Measurements from ENCODE around the gene PLCL1.

PLCL1 gene

DNA sequence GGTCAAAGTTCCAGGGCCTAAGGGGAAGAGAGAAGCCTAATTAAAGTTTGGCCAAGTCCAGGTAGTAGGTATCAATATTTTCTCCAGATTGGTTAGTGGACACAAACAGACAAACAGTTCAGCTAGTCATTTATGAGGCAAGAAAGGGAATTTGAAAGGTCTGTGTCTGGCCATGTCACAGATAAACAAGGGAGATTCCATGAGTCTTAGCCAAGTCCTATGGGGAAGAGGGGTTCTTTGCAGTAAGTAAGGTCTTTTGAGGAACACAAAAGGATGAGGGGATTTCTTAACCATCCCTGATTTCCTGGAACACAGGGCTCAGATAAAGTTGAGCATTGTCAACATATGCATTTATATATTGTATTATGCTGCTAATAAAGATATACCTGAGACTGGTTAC, 310.8 kb downstream of the PLCL1 start:
- no peaks in the 10 kb centered on the region for H3K9me3 Mint-ChIP-seq
- H3K4me1 Mint-ChIP-seq (ENCODE audit: low read depth) = peaks cover 5% of the 10 kb centered on the region
- no peaks in the 10 kb centered on the region for H3K27me3 Mint-ChIP-seq
- no peak overlapping the region for H3K4me3 Mint-ChIP-seq
- H3K36me3 Mint-ChIP-seq (ENCODE audit: low read depth) = peaks cover 1% of the 10 kb centered on the region
- DNase-seq = no peak
- no peak overlapping the region for H3K27ac Mint-ChIP-seq

DNA sequence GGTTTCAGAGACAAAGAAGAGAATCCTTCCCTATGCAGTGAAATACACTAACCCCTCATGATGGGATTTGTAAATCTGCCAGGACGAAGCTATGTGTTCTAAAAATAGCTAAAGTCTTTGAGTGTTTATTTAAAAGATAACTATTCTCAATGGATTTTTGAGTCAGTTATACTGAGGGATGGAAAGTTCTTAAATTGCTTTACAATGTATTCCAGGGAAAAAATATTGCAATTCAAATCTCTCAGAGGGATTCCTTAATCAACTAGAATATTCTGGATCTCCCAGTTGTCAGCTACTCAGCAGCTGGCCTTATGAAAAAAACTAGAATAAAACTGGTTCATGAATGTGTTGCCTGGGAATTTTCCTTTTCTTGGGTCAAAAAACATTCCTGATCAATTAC, 312.4 kb downstream of the PLCL1 start:
- DNase-seq = no peak
- Mint-ChIP-seq H3K27me3 (no peaks in the 10 kb centered on the region), H3K9me3 (no peaks in the 10 kb centered on the region), H3K27ac (no peak overlapping the region), H3K36me3 (ENCODE audit: low read depth) (peaks cover 1% of the 10 kb centered on the region), H3K4me3 (no peak overlapping the region), H3K4me1 (ENCODE audit: low read depth) (peaks cover 5% of the 10 kb centered on the region)

DNA sequence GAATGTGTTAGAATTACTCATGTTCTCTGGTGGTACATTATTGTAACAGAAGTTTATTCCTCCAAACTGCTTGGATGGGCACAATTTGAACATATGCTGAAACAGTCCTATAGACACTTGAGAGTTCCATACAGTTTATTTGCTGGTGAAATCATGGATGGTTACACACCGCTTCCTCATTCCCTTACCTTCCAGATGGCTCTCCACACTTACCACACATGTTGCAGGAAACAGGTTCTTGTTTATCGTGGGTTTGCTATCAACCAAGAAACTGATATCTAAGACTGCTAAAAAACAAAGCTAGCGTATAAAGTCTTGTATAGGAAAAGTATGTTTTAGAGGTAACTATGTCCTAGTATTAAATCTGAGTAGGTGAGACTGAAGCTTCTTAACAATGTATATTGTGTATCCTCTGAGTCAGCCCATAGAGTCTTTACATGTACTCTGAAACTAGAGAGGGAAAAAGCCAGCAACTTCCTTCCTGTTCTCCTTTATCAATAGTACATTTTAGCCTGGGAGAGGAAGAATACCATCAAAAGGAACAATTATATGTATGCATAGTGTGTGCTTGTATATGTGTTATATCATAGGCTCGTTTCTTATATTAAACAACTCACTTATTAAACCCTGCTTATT, 313.1 kb downstream of the PLCL1 start:
- Mint-ChIP-seq H3K27ac (no peak overlapping the region), H3K27me3 (no peaks in the 10 kb centered on the region)

DNA sequence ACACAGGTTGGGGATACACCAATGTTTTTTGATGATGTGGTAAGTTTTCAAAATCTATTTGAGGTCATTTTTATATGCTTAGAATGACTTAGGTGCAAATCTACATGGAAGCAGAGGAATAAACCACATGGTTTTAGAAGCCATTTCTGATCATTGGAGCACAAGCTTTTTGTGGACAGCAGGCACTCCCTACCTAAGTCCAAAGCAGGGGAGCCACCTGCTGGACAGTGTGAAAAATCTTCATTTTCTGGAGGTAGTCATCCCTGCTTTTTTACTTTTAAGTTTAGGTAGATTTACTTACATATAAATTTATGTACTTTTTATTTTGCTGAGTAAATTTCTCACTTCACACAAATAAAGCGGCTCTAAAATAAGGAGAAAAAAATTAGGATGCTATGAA, 323.2 kb downstream of the PLCL1 start:
- Mint-ChIP-seq H3K4me3 (no peak overlapping the region), H3K9me3 (no peaks in the 10 kb centered on the region), H3K4me1 (ENCODE audit: low read depth) (peaks cover 3% of the 10 kb centered on the region), H3K36me3 (ENCODE audit: low read depth) (peaks cover 5% of the 10 kb centered on the region), H3K27me3 (no peaks in the 10 kb centered on the region), H3K27ac (no peak overlapping the region)
- DNase-seq = peak; percentile 40

More for the DNA sequence above, 313.1 kb downstream of the PLCL1 start:
- H3K36me3 Mint-ChIP-seq (ENCODE audit: low read depth) = no peaks in the 10 kb centered on the region
- no peaks in the 10 kb centered on the region for H3K9me3 Mint-ChIP-seq
- H3K4me3 Mint-ChIP-seq = no peak overlapping the region
- DNase-seq = no peak
- H3K4me1 Mint-ChIP-seq (ENCODE audit: low read depth) = peaks cover 7% of the 10 kb centered on the region

DNA sequence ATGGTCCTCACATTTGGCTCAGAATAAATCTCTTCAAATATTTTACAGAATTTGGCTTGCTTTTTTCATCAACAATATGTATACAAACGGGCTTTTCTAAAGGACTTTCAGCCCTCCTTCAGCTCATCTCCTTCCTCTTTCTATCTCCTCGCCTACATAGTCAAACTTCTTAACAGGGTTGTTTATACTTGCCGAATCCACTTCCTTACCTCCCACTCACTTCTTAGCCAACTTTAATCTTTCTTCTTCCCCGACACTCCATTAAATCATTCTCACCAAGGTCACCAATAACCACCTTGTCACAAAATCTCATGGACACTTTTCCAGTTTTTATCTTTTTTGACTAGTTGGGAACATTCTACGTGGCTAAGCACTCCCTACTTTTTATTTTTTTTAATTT, 325.2 kb downstream of the PLCL1 start:
- H3K36me3 Mint-ChIP-seq (ENCODE audit: low read depth) = peaks cover 5% of the 10 kb centered on the region
- H3K4me1 Mint-ChIP-seq (ENCODE audit: low read depth) = peaks cover 3% of the 10 kb centered on the region

DNA sequence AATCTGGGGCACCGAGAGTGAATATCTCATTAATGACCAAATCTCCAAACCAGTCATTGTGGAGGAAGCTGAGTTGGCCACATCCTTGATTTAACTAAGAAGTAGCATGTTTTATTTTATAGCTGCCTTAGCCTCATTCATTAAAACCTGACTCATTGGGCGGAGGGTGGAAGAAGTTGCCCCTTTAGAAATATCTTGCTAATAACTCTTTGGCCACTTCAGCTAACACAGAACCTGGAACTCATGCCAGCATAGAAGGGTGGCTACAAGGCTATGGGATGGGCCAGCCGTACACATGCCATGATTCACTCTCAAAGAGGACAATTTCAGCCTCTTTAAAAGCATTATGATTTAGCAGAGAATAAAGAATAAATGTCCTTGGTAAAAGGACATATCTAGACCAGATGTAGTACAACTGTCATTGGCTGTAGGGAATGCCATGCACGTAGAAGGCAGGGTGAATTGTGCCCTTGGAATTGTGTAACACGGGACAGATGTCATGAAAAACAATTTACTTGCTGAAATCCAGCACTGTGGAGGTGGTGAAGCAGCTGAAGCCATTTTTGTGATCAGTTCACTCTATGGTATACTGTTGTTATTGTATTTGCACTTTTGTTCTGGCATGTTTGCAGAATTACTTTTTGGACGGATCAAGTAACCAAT, 330.0 kb downstream of the PLCL1 start:
- no peak for DNase-seq
- no peak overlapping the region for H3K27ac Mint-ChIP-seq
- peaks cover 2% of the 10 kb centered on the region for H3K4me1 Mint-ChIP-seq (ENCODE audit: low read depth)
- no peaks in the 10 kb centered on the region for H3K9me3 Mint-ChIP-seq
- H3K4me3 Mint-ChIP-seq = no peak overlapping the region
- no peaks in the 10 kb centered on the region for H3K27me3 Mint-ChIP-seq
- H3K36me3 Mint-ChIP-seq (ENCODE audit: low read depth) = peaks cover 10% of the 10 kb centered on the region

More for the DNA sequence above, 325.2 kb downstream of the PLCL1 start:
- H3K27ac Mint-ChIP-seq = no peak overlapping the region
- H3K27me3 Mint-ChIP-seq = no peaks in the 10 kb centered on the region
- no peak overlapping the region for H3K4me3 Mint-ChIP-seq
- H3K9me3 Mint-ChIP-seq = no peaks in the 10 kb centered on the region
- no peak for DNase-seq

DNA sequence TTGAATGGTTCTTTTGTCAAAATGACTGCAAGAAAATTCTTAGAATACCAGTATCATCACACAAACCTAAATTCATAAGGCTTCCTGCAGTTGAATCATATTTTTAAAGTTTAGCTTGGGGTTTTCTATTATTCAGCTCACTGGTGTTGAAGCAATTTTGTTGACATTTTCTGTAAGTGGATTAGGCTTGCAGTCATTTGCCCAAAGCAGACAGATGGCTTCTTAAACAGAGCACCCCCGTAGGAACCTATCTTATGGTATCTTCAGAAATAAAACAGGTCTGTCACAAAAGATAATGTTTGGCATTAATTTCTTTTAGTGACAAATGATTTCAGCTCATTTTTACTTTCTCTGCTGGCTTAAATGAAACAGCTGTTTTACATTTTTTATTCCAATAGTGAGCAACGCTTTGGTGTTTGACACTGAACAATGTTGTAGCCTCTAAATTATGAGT, 331.1 kb downstream of the PLCL1 start:
- Mint-ChIP-seq H3K4me3 (no peak overlapping the region), H3K27ac (no peak overlapping the region), H3K9me3 (no peaks in the 10 kb centered on the region), H3K27me3 (no peaks in the 10 kb centered on the region), H3K36me3 (ENCODE audit: low read depth) (peaks cover 10% of the 10 kb centered on the region), H3K4me1 (ENCODE audit: low read depth) (no peaks in the 10 kb centered on the region)
- DNase-seq = no peak

DNA sequence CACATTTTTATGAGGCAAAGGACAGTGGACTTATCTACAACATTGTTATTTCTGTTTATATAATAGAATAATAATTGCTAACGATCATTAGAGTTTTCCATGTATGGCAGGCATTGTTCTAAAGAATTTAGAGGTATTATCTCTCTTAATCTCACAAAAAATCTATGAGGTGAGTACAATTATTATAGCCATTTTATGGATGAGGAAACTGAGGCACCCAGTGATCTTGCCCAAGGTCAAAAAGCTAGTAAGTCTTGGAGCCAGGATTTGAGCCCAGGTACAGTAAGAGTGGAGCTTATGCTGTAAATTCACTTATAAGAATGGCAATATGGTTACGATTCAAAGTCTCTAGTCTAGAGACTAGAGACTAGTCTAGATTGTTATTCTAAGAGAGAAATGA, 331.7 kb downstream of the PLCL1 start:
- Mint-ChIP-seq H3K27ac (no peak overlapping the region), H3K4me1 (ENCODE audit: low read depth) (no peaks in the 10 kb centered on the region), H3K27me3 (no peaks in the 10 kb centered on the region), H3K9me3 (no peaks in the 10 kb centered on the region), H3K4me3 (no peak overlapping the region), H3K36me3 (ENCODE audit: low read depth) (peaks cover 10% of the 10 kb centered on the region)
- DNase-seq = no peak

DNA sequence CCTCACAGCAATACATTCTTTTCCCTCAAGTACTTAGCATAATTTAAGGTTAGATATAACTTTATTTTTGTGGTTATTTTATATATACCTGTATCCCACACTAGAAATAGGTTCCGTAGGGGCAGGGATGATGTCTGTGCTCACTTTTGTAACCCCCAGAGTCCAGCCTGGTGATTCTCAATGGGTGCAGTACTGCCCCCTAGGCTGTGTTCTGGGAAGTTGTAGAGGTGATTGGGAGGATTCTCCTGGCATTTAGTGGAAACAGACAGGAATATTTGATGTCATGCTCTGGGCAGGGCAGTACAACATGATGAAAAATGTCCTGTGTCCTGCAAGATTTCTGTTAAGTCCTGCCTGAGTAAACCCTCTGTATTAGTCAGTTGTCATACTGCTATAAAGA, 333.3 kb downstream of the PLCL1 start:
- DNase-seq = no peak
- Mint-ChIP-seq H3K9me3 (no peaks in the 10 kb centered on the region), H3K4me1 (ENCODE audit: low read depth) (no peaks in the 10 kb centered on the region), H3K27me3 (no peaks in the 10 kb centered on the region), H3K4me3 (no peak overlapping the region), H3K36me3 (ENCODE audit: low read depth) (peaks cover 5% of the 10 kb centered on the region), H3K27ac (no peak overlapping the region)

DNA sequence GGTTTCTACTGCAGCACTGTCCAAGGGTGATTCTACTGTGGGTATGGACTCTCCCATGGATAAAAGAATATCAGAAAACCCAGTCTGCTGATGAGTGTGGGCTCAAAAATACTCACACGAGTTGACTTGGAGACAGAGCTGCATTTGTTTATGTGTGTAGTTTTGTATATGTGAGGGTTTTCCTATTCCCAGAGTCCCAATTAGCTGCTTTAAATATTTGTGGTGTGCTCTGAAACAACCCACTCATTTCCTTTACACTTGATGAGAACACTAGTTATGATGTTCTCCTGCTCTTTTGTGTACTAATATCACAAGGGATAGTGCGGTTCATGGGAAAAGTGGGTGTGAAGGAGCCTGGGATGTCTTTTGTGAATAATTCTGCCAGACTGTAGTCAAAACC, 337.3 kb downstream of the PLCL1 start:
- Mint-ChIP-seq H3K4me1 (ENCODE audit: low read depth) (peaks cover 12% of the 10 kb centered on the region), H3K36me3 (ENCODE audit: low read depth) (peaks cover 9% of the 10 kb centered on the region), H3K4me3 (no peak overlapping the region), H3K9me3 (no peaks in the 10 kb centered on the region), H3K27me3 (no peaks in the 10 kb centered on the region), H3K27ac (no peak overlapping the region)
- DNase-seq = no peak

DNA sequence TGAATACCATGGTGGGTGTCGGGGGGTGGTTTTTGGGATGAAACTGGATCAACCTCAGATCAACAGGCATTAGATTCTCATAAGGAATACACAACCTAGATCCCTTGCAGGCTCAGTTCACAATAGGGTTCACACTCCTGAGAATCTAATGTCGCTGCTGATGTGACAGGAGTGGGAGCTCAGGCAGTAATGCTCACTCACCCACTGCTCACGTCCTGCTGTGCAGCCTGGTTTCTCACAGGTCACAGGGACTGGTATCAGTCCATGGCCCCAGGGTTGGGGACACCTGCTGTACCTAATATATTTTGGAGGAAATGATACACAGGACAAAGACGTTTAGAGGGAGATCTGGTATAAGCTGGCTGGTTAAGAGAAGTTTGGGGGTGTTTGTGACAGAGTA, 338.8 kb downstream of the PLCL1 start:
- H3K36me3 Mint-ChIP-seq (ENCODE audit: low read depth) = peaks cover 12% of the 10 kb centered on the region

DNA sequence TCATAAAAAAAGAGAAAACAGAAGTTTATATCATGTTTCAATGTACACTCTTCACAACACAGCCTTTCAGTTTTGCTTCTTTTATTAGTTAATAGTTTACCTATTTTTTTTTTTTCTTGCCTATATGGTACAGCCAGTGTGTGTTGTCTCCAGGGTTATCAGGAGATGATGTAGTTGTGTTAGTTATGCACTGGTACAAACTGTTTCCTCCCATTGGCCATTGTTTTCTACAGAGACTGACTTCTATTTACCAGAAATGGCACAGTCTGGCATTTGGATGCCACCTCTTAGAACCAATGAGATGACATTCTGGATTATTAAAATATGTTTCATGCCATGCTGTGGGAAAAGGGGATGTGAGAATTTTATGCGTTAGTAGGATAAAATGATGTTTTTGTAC, 339.4 kb downstream of the PLCL1 start:
- DNase-seq = no peak
- Mint-ChIP-seq H3K27me3 (no peaks in the 10 kb centered on the region), H3K4me1 (ENCODE audit: low read depth) (peaks cover 12% of the 10 kb centered on the region), H3K9me3 (no peaks in the 10 kb centered on the region), H3K36me3 (ENCODE audit: low read depth) (peaks cover 15% of the 10 kb centered on the region), H3K4me3 (no peak overlapping the region), H3K27ac (no peak overlapping the region)

More for the DNA sequence above, 338.8 kb downstream of the PLCL1 start:
- Mint-ChIP-seq H3K27me3 (no peaks in the 10 kb centered on the region), H3K9me3 (no peaks in the 10 kb centered on the region), H3K4me1 (ENCODE audit: low read depth) (peaks cover 12% of the 10 kb centered on the region), H3K4me3 (no peak overlapping the region), H3K27ac (no peak overlapping the region)
- DNase-seq = no peak

DNA sequence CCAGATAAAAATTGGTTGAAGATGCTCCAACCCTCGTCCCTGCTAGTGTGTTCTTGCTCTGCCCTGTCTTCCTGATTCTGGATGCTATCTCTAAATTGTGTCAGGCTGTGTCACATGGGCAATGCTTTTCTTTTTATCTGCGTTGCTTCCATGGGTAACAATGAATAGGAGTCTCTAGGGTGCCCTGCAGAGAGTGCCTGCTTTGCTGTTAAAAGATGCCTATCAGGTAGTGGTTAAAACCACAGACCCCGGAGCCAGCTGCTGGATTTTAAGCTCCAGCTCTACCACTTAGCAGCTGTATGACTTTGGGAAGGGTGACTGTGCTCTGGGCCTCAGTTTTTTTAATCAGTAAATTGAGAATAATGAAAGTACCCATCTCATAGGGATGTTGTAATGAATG, 340.3 kb downstream of the PLCL1 start:
- H3K27me3 Mint-ChIP-seq = no peaks in the 10 kb centered on the region
- no peaks in the 10 kb centered on the region for H3K9me3 Mint-ChIP-seq
- no peak overlapping the region for H3K27ac Mint-ChIP-seq
- DNase-seq = no peak
- H3K4me3 Mint-ChIP-seq = no peak overlapping the region
- peaks cover 17% of the 10 kb centered on the region for H3K36me3 Mint-ChIP-seq (ENCODE audit: low read depth)
- H3K4me1 Mint-ChIP-seq (ENCODE audit: low read depth) = peaks cover 12% of the 10 kb centered on the region

DNA sequence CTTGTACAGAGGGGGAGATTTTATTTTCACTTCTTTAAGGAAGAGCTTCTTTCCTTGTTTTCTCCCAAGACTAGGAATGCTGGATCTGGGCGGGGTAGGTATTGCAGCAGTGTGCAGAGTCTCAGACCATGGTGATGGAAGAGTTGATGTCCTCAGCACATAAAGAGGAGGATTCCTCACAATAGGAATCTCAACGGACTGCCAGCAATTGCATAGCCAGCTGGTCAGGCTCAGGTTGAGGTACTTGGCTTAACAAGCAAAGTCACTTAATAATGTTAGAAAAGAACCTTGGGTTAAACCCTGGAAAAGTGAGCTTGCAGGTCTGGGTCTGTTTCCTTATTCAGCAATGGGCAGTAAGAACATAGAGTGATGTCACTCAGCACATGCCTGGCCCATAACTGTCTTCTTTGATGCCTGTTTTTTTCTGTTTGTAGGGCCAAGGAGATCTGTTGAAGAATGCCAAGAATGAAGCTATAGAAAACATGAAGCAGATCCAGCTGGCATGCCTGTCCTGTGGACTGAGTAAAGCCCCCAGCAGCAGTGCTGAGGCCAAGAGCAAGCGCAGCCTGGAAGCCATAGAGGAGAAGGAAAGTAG, 342.1 kb downstream of the PLCL1 start:
- Mint-ChIP-seq H3K4me3 (no peak overlapping the region), H3K4me1 (ENCODE audit: low read depth) (peaks cover 12% of the 10 kb centered on the region), H3K9me3 (peaks cover 4% of the 10 kb centered on the region), H3K27me3 (no peaks in the 10 kb centered on the region), H3K36me3 (ENCODE audit: low read depth) (peaks cover 34% of the 10 kb centered on the region), H3K27ac (no peak overlapping the region)
- DNase-seq = no peak

DNA sequence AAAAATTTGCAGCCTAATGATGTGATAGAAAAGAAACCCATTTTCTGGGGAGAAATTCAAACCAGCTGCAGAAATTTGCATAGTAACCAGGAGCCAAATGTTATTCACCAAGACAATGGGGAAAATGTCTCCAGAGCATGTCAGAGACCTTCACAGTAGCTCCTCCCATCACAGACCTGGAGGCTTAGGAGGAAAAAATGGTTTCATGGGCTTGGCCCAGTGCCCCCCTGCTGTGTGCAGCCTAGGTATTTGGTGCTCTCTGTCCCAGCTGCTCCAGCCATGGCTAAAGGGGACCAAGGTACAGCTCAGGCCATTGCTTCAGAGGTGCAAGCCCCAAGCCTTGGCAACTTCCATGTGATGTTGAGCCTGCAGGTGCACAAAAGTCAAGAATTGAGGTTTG, 352.9 kb downstream of the PLCL1 start:
- Mint-ChIP-seq H3K36me3 (ENCODE audit: low read depth) (peaks cover 6% of the 10 kb centered on the region), H3K27ac (no peak overlapping the region), H3K9me3 (peaks cover 28% of the 10 kb centered on the region), H3K27me3 (no peaks in the 10 kb centered on the region), H3K4me3 (no peak overlapping the region), H3K4me1 (ENCODE audit: low read depth) (no peaks in the 10 kb centered on the region)
- DNase-seq = no peak

Measured in activated T-cell treated with anti-CD3 and anti-CD28 coated beads, Interleukin-2, amount 50 U/mL, for 24 hours (primary cell).